Ramos (cell line): ENCODE results near the gene ALG3.

Experiments used
- in situ Hi-C: fragments of 300-500 bp; cut with MboI; formaldehyde crosslinking; loops from one replicate; pipeline ENCODE4 v1.14.3; 2022; ENCODE audit warnings: low sequenced_read_pairs; ENCODE audit not compliant: unreplicated experiment

Gene ALG3

GRCh38 chr3:184209146-184209923, 39.4 kb downstream of the ALG3 start:
- in situ Hi-C loops, result no loop called here

- in situ Hi-C loops, result no loop called here
Measured at GRCh38 chr3:184203526-184203925, 45.2 kb downstream of the ALG3 start.

- in situ Hi-C loops, result no loop called here
Measured at GRCh38 chr3:184200825-184201224, 47.9 kb downstream of the ALG3 start.

GRCh38 chr3:184198509-184198908, 50.3 kb downstream of the ALG3 start:
- in situ Hi-C loops, result no loop called here

GRCh38 chr3:184196536-184196935, 52.2 kb downstream of the ALG3 start:
- in situ Hi-C loops, result no loop called here

GRCh38 chr3:184193991-184194539, 54.7 kb downstream of the ALG3 start:
- in situ Hi-C loops, result no loop called here

GRCh38 chr3:184192889-184193288, 55.9 kb downstream of the ALG3 start:
- in situ Hi-C loops, result no loop called here
